SW 1271 (cell line): Measurements from ENCODE around the gene TP53RK.

Source experiments
- DNase-seq, 2 experiments: peaks; one replicate each; lab custom pipeline; 2025; lab: John Stamatoyannopoulos, UW

The TP53RK gene

DNA sequence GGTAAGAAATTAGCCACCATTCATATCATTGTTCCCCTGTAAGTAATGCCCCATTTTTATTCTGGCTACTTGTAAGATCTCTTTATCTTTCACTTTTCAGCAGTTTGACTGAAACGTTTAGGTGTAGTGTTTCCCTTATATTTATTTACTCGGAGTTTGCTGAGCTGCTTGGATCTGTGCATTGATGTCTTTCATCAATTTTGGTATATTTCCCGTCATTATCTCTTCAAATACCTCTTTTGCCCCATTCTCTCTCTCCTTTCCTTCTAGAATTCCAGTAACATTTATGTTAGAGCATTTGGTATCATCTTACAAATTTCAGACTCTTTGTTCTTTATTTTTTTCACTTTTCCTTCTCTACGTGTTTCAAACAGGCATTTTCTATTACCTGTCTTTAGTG lies 28.8 kb downstream of the TP53RK start:
- no peak for DNase-seq

DNA sequence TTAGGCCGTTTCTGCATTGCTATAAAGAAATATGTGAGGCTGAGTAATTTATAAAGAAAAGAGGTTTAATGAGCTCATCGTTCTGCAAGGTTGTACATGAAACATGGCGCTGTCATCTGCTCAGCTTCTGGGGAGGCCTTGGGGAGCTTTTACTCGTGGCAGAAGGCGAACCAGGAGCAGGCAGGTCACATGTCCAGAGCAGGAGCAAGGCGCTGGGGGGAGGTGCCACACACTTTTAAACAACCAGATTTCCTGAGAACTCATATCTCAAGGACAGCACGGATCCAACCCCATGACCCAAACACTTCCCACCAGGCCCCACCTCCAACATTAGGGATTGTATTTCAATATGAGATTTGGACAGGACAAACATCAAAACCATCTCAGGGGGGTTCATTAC lies 31.6 kb downstream of the TP53RK start:
- DNase-seq, result no peak

DNA sequence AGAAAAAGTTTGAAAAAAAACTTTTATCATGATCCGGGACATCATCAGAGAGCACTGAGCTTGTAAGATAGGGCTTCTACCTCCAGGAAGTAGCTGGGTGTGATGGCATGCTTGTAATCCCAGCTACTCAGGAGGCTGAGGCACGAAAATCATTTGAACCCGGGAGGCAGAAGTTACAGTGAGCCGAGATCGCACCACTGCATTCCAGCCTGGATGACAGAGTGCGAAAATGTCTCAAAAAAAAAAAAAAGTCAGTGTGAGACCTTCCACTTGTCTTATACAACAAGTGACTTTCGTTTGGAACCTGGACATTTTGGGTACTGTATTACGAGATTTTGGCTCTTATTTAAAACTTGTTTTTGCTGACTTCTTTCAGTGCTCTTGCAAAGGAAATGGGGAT lies 32.1 kb downstream of the TP53RK start:
- no peak for DNase-seq

DNA sequence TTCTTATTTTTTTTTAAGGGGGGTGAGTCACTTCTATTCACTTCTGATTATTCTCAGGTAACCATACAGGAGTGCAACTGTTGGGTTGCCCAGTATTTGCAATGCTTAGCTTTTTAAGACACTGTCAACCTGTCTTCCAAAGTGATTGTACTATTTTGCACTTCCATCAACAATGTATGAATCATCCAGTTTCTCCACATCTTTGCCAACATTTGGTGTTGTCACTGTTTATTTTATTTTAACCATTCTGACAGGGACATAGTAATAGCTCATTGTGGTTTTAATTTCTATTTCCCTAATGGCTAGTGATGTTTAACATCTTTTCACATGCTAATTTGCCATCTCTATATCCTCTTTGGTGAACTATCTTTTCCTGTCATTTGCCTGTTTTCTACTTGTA lies 36.5 kb downstream of the TP53RK start:
- DNase-seq, result no peak

DNA sequence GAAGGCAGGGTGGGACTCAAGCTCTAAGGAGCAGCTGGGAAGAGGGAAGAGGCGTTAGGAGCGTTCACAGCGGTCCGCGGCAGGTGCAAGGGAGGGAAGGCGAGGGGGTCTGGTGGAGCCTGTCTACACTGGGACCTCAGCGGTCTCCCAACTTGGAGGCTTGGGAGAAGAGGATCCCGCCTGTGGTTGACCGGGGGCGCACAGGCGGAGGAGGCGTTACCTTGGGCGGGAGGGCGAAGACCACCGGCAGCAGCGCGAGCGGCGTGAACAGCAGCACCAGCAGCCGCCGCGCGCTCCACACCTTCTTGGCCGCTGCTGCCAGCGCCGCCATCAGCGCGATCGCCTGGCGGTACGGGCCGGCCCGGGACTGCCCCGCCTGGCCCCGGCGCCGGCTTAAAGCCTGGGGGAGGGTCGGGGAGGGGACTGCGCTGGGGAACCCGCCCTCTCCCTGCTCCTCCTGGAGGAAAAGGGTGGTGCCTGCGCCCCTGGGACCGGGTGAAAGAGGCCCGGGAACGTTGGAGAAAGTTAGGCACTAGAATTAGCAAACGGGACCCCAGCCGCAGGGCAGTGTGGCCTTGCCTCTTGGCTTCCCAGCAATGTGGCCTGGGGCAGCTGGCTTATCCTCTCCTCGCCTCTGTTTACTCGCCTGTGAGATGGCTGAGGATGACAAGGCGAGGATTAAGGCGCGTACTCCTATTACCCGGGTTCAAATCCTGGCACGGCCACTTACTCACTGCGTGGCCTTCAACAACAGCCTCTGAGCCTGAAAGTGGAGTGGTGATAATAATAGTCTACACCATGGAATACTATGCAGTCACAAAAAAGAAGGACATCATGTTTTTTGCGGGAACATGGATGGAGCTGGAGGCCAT lies 37.9 kb downstream of the TP53RK start, which contains the start of gene SLC13A3:
TSS of gene SLC13A3 (minus strand) at position 369 of the 872 bp plus-strand sequence. CDS start at position 331, 38 bp downstream.
- DNase-seq, result no peak

DNA sequence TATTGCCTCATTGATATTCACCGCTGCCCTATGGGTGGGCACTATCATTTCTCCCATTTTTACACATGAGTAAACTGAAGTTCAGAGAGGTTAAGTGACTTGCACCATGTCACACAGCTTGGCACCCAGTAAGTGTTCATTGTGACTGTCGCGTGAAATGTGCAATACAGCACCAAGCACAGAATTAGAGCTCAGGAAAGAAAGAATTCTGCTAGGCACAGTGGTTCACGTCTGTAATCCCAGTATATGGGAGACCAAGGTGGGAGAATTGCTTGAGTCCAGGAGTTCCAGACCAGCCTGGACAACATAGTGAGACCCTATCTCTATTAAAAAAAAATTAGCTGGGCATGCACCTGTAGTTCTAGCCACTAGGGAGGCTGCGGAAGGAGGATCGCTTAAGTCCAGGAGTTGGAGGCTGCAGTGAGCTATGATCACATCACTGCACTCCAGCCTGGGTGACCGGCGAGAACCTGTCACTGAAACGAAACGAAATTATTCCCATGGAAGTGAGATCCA lies 38.6 kb downstream of the TP53RK start:
- DNase-seq, result no peak

DNA sequence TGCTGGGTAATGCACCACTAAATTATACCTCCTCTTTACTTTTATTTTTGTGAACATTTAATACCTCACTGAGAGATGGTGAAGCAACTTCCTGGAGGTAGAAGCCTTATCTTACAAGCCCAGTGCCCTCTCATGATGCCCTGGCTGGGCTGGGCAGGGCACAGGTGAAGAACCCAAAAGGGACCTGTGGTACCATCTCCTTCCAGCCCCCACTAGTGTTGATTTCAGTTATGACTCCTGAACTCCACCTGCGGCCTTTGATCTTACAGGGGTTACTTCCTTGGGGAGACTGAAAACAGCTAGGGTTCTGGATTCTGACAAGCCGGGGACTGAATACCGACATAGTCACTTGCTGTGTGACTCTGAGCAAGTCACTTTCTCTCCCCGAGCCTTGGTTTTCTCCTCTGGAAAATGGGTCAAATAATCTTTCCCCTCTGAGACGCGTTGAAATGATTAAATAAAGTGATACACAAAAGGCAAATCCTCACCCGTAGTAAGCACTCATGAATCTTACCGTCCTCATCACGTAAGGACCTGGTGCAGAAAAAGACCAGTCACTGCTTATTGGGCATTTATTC lies 39.2 kb downstream of the TP53RK start:
- DNase-seq, result no peak

DNA sequence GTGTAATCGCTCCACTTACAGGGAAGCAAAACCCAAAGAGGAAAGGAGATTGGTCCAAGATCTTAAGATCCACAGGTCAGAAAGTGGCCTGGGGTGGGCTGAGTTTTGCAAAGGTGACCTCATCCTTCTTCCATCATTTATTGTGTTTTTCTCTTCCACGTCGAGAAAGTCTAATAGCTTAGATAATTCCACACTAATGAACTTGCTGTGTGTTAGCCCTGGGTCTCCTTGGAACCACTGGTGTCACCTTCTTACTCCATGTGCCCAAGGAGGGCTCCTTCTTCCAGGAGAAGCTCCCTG lies 39.6 kb downstream of the TP53RK start:
- no peak for DNase-seq

DNA sequence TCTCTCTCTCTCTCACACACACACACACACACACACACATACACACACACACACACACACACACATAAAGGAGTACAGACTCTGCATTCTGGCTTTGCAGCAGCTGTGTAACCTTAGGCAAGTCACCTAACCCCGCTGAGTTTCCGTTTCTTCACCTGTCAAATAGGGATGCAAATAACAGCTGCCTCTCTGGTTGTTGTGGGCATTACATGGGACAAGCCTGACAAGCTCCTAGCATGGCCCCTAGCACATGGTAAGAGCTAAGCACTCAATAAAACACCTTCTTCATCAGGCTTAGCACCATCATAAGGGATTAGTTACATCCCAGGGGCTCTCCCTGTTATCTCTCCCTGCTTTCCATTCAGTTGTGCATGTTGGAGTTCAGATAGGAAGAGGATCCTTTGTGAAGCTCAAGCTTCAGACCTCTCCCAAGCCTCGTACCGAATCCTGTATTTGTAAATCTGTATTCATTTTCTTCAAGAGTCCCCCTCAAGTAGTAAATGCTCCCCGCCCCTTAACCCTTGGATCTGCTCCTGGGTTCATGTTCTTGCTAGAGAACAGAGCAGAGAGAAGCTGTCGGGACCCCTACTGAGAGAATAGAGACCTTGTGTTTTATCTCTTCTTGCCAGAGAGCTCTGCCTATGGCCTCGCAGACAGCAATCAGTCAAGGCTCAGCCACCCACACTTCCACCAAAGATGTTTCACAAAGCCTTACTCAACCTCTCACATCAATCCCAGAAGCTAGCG lies 40.2 kb downstream of the TP53RK start:
- no peak for DNase-seq

DNA sequence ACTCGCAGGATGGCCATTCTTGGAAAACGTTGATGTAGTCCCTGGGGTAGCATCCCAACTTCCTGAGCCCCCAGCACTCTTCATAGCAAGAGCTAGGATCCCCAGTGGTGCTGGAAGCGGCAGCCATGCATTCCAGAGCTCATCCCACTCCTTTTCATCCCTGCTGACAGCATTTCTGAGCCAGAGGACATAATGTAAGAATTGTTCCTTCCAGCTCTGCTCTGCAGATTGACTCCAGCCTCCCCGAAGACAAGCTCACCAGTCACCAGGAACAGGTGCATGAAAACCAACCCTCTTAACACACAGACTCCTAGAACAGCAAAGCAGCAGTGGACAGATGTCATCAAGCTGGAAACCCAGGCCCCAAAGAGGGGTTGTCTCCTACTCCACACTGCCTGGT lies 41.8 kb downstream of the TP53RK start:
- DNase-seq, result no peak

DNA sequence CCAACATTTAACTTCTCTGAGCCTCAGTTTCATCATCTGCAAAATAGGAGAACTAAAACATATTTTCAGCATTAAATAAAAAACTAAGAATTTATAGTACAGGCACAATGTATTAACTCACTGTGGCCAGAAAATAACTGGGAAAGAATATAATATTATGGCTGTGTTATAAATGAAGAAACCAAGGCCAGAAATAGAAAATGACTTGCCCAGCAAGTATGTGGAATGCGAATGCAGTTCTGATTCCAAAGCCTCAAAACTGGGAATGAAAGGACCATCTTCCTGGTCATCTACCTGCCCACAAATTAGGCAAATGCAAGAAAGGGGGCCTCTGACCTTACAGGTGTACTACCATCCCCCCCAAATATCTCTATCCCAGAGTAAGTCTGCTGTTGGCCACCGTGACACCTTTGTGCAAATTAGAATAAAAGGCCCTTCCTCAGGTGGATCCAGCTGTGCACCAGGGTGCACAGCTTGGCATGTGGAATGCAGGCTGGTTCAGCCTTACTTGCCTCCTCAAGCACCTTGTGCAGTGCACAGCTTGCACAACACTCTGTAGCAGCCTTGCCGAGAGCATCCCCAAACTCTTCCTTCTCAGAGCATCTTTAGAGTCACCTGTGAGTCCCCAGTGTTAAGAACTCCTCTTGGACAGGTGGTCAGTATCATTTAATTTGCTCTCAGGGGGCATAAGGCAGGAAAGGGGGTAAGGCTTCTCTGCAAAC lies 42.4 kb downstream of the TP53RK start:
- no peak for DNase-seq

DNA sequence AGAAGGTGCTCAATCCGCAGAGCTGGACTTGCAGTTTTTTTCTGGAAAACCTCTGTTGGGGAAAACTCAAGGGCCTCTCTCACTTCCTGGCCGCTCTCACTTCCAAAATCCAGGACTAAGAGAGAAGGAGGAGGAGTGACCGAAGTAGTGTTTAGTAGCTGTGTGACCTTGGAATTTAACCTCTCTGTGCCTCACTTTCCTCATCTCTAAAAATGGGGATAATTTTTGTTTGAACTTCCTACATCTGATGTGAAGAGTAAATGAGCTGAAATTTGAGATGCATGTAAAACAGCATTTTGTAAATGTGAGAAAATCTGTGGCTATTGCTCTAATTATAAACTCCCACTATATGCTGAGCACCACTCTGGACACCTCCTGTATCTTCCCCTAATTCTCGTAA lies 43.1 kb downstream of the TP53RK start:
- DNase-seq, result no peak

DNA sequence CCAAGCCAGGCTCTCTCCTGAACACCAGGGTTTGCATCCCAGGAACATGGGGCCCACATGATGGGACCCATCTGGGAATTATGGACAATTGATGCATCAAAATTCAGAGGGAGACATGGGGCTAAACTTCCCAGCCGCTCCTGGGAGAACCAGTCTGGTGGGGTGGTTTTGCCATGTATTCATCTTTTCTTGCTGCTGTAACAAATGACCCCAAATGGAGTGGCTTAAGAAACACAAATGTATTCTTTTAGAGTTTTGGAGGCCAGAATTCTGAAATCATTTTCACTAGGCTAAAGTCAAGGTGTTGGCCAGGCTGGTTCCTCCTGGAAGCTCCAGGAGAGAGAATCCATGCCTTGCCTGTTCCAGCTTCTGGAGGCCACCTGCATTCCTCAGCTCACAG lies 44.5 kb downstream of the TP53RK start:
- DNase-seq, result no peak

DNA sequence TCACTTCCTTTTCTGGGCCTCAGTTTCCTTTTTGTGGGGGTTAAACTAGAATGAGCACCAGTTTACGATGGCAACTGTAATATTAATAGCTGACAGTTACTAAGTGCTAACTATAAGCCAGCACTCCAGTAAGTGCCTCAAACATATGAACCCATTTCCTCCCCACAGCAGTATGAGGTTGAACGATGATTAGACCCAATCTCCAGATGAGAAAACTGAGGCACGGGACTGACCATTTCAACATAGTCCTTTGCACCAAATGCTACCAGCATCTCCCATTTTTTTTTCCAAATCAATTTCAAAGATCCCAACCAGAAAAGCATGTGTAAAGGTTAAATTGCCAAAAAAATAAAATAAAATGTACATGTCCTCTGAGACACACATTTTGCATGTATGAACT lies 45.1 kb downstream of the TP53RK start:
- DNase-seq, result no peak

DNA sequence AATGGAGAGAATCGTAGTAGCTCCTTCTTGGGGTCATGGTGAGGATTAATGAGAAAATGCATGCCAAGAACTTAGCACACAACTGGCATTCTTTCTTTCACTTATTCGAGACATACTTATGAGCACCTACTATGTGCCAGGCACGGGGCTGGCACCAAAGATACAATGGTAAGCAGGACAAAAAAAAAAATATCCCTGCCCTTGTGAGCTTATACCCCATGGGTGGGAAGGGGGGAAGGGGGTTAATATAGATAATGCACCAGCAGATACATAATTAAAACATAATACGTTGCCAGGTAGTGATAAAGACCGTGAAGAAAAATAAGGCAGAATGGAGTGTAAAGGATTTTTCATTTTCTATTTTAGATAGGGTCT lies 46.3 kb downstream of the TP53RK start:
- no peak for DNase-seq

DNA sequence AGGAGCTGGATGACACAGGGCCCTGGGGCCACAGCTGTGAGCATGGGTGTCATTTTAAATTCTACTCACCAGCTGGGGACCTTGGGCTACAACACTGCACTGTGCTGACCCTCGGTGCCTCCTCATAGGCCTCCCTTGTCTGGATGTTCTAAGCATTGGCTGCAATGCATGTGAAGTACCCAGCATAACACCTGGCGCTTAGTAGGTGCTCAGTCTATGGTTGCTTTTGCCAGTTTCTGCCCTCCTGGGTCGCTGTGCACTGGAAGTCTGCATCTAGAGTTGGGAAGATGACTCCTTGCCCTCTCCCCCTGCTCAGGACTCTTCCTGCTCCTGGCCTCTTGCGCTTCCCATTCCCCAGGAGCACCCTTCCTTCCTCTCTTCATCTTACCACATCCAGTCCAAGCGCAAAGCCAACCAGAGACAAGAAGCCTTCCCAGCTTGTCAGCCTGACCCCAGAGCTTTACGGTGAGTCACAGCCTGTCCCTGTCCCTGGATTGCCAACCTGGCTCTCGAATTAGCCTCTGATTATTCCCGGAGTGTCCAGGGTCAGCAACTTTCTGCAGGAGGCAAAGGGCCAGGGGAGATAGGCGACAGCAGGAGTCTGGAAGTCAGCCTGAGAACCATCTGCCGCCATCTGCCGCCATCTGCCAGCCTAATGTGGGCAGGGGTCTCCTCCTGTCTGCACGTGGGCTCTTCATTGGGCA lies 46.8 kb downstream of the TP53RK start:
- DNase-seq, result no peak

DNA sequence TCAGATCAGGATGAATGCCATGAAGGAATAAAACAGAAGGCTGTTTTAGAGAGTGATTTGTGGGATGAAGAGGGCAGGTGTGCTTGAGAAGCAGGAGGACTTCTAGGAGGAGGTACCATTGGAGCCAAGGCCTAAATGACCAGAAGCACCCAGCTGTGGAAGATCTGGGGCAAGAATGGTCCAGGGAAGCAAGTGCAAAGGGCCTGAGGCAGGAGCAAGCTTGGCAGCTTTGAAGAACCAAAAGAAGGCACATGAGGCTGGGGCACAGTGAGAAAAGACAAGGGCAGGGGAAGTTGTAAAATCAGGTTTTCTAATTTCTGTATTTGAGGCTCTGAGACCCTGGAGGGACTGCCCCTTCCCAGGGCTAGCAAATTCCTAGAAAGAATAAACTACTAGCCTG lies 47.8 kb downstream of the TP53RK start:
- DNase-seq, result no peak

DNA sequence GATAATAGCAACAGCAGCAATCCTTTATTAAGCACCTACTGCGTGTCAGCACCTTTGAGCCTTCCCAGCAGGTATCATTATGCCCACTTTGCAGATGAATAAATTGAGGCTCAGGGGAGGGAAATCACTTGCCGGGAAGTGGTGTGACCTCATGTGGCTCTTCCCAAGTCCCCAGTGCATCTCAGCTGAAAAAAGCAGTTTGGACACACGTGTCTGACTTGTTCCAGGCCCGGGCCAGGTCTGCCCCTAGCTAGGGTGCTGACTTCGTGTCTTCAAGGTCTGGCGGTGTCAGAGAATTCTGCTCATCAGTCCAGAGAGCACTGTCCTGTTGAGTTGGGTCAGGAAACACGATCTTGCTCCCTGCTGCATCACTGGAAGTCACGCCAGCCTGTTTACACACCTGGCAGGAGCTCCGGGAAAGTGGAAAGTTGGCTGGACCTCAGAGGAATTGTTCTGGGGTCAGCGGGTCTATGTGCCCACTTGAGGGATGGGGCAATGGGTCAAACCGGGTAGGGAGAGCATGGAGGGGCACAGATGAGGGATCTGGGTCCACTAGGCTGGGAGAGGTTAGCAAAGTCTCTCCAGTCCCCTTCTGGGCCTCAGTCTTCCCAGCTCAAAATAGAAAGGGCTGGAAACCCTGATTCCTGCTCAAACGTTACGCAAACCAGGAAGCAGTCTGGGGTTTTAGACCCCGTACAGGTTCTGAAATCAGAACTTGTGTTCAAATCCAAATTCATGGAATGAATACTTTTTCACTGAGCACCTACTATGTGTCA lies 48.5 kb downstream of the TP53RK start:
- DNase-seq, result no peak

DNA sequence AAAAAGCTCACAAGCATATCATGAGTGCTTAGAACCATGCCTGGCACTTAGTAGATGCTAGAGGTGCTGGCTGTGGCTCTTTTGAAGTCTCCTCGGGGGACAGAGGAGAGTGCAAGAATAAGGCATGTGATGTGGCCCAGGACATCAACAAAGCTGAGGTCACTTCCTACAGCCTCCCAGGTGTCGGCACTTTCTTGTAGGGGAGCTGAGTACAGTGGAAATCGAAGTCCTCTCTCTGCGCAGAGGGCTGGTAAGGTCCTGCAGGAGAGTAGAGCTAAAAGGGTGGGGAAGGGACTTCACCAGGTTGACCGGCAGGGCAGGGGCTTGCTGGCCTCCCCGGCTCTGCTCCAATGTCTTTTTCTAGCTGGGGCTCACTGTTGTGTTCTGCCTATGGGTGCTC lies 49.2 kb downstream of the TP53RK start:
- no peak for DNase-seq

DNA sequence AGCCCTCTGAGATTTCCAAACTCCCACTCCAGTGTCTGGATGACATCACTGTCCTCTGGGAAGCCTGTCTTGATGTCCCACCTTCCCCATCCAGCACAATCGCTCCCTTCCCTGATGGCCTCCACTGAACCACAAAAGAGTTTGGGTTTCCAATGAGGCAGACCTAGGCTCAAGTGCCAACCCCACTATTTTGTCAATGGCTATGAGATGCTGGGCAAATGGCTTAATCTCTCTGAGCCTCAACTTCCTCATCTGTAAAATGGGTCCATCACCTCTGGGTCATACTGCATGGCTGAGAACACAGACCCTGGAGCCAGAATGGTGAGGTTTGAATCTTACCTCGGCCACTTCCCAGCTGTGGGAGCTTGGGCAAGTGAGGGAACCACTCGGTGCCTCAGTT lies 49.7 kb downstream of the TP53RK start:
- DNase-seq, result no peak

DNA sequence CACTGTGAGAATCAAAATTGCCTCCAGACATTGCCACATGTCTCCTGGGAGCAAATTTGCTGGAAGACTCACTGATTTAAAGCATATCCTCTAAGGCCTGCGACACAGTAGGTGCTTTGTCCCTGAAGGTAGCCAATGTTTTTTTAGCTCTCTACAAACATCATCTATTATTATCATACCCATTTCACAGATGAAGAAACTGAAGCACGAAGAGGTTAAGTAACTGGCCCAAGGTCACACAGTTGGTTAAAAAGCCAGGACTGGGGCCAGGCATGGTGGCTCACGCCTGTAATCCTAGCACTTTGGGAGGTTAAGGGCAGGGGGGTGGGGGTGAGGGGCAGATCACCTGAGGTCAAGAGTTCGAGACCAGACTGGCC lies 50.4 kb downstream of the TP53RK start:
- no peak for DNase-seq
